GM12865 (cell line): ENCODE data around the gene THBS2.
"Not testable (repeated sequence)": the region's sequence is repeated elsewhere in the genome, so short reads cannot be mapped to it uniquely, and the experiment has no call there.

Experiments
- DNase-seq: peaks from one replicate; pipeline ENCODE4 v3.0.0; 2010; ENCODE audit warnings: low read depth
- H3K4me3 ChIP-seq: 2 replicates; pipeline ENCODE4 v1.5.1; 2011; ENCODE audit warnings: mild to moderate bottlenecking, low read depth, low read length, control low read depth
- CTCF ChIP-seq: IDR thresholded peaks from 2 replicates; pipeline ENCODE4 v1.5.1; 2011; ENCODE audit warnings: low read length, control low read depth, low read depth, inconsistent platforms; ENCODE audit not compliant: insufficient read depth; ENCODE audit errors: missing control alignments

THBS2 gene

GRCh38 chr6:169221264-169221663 is 32.4 kb downstream of the THBS2 start:
- no peak for TF ChIP-seq CTCF
- H3K4me3 ChIP-seq = no peak overlapping the region
- DNase-seq = no peak

GRCh38 chr6:169220068-169220964 is 33.3 kb downstream of the THBS2 start:
- H3K4me3 ChIP-seq = no peak overlapping the region
- no peak for DNase-seq
- no peak for TF ChIP-seq CTCF

- TF ChIP-seq CTCF = no peak
- no peak for DNase-seq
- no peak overlapping the region for H3K4me3 ChIP-seq
These were observed 35.7 kb downstream of the THBS2 start for GRCh38 chr6:169217972-169218371.

GRCh38 chr6:169216830-169217229 is 36.8 kb downstream of the THBS2 start:
- no peak for TF ChIP-seq CTCF
- DNase-seq = no peak
- H3K4me3 ChIP-seq = no peak overlapping the region

GRCh38 chr6:169215201-169215681 is 38.4 kb downstream of the THBS2 start:
- no peak for DNase-seq
- no peak overlapping the region for H3K4me3 ChIP-seq
- no peak for TF ChIP-seq CTCF

- not testable (repeated sequence) for H3K4me3 ChIP-seq, DNase-seq
These were observed 38.9 kb downstream of the THBS2 start for GRCh38 chr6:169214789-169215188.

- TF ChIP-seq CTCF = no peak
- DNase-seq = no peak
- H3K4me3 ChIP-seq = no peak overlapping the region
These were observed 39.7 kb downstream of the THBS2 start for GRCh38 chr6:169213814-169214520.
